Uterus (tissue), 2 donors: Measurements from ENCODE around the gene TMEM183A.

Experiments
- POLR2A ChIP-seq, 2 donors: fragments of 450-650 bp; IDR thresholded peaks; one replicate each; pipeline ENCODE4 v1.6.1; 2016; ENCODE audit warnings: antibody characterized with exemption in 2 of 2, mild to moderate bottlenecking in 1 of 2, moderate library complexity in 1 of 2
- TF ChIP-seq, protein P1 (sequence below), 4 experiments: fragments of 200-600 bp in 2 of 4; fragments of 450-650 bp in 2 of 4; sonication (generic) in 2 of 4; IDR thresholded peaks; one replicate each; pipeline ENCODE4 v1.5.1; 2016 to 2019; ENCODE audit warnings: antibody characterized with exemption in 4 of 4, mild to moderate bottlenecking in 2 of 4, moderate library complexity in 1 of 4

DNA sequence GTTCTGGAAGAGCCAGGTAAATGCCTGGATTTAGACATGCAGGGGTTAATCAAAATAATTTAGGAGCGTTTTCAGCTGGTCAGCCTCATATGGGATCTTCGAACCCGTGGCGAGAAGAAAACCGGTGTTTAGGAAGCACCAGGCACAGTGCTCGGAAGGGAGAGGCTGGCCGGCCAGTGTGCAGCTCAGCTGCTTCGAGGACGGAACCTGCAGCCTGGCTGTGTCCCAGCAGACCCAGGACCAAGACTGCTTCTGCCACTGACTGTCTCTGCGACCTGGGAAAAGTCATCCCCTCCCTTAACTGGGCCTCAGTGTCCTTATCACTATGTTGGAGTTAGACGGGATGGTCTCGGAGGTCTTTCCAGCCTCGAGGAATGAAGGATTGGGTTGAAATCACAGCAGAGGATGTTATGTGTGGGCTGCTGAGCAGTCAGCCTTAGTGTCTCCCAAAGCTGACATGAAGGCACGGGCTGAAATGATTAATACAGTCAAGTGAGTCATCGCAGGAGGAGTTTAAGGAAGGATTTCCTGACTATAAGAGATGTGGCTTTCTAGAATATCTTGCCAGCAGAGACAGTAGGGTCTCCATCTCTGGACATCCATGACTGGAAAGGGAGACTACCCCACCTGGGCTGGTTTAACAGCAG lies 39.9 kb downstream of the TMEM183A start:
- TF ChIP-seq, protein P1, sequence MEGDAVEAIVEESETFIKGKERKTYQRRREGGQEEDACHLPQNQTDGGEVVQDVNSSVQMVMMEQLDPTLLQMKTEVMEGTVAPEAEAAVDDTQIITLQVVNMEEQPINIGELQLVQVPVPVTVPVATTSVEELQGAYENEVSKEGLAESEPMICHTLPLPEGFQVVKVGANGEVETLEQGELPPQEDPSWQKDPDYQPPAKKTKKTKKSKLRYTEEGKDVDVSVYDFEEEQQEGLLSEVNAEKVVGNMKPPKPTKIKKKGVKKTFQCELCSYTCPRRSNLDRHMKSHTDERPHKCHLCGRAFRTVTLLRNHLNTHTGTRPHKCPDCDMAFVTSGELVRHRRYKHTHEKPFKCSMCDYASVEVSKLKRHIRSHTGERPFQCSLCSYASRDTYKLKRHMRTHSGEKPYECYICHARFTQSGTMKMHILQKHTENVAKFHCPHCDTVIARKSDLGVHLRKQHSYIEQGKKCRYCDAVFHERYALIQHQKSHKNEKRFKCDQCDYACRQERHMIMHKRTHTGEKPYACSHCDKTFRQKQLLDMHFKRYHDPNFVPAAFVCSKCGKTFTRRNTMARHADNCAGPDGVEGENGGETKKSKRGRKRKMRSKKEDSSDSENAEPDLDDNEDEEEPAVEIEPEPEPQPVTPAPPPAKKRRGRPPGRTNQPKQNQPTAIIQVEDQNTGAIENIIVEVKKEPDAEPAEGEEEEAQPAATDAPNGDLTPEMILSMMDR (IDR thresholded peaks at IDR 0.05): no peak
- TF ChIP-seq POLR2A (IDR thresholded peaks at IDR 0.05): no peak
